HCT116 (cell line): ENCODE results near the gene ZNF521. TPM values are rescaled to one million over a fixed set of nuclear protein-coding genes. Genes with fewer than 3 reads are reported as not detected.

ENCODE experiments used
- ATAC-seq: fragments of 200-7000 bp; cut with Tn5 transposase; 2 replicates; pipeline ENCODE4 v1.9.1; 2020; ENCODE audit warnings: mild to moderate bottlenecking, moderate library complexity
- BruUV-seq: library from RNA; stranded (reverse); fragments of 400-500 nt; replicated peaks from 2 replicates; lab custom pipeline; 2021; lab: Mats Ljungman, UMichigan
- CTCF ChIA-PET: fragments of 300-600 bp; sonication (Branson Sonifier 250); formaldehyde crosslinking; loops from one replicate; lab custom pipeline; 2021; ENCODE audit warnings: antibody characterized with exemption; lab: Charles Lee
- POLR2A ChIA-PET: fragments of 300-600, 350-600 bp; sonication (Branson Sonifier 250); formaldehyde crosslinking; loops from one replicate; lab custom pipeline; 2021; ENCODE audit warnings: antibody characterized with exemption; lab: Charles Lee
- RAD21 ChIA-PET, 2 experiments: fragments of 300-600 bp; sonication (Branson Sonifier 250); formaldehyde crosslinking; loops; one replicate each; lab custom pipeline; 2023; ENCODE audit warnings: low total read pairs in 2 of 2; ENCODE audit not compliant: uncharacterized antibody in 2 of 2, unreplicated experiment in 2 of 2, low non-redundant PET in 1 of 2; lab: Charles Lee
- DNase-seq: peaks from one replicate; pipeline ENCODE4 v3.0.0-alpha.2; 2010; ENCODE audit warnings: low read depth, low spot score
- H2AFZ ChIP-seq: fragments of 200-600 bp; shearing (Covaris generic), sonication (generic); 2 replicates; pipeline ENCODE4 v1.6.1; 2017; ENCODE audit warnings: low read depth, mixed run types, mixed read lengths, antibody characterized with exemption, low read length; ENCODE audit not compliant: poor library complexity, severe bottlenecking
- H3K27ac ChIP-seq: 2 replicates; pipeline ENCODE4 v1.5.1; 2012; ENCODE audit warnings: low read depth, low read length
- H3K27me3 ChIP-seq: fragments of 200-600 bp; sonication (generic); 2 replicates; pipeline ENCODE4 v1.6.1; 2016; ENCODE audit warnings: mixed run types, low read length, mixed read lengths; ENCODE audit not compliant: insufficient read depth
- H3K36me3 ChIP-seq, 2 experiments: fragments of 200-500 bp in 1 of 2; fragments of 200-600 bp in 1 of 2; sonication (Bioruptor generic) in 1 of 2; sonication (generic) in 1 of 2; 2 replicates each; pipeline versions ENCODE4 v1.5.1 to v1.6.1; 2014 to 2016; ENCODE audit warnings: low read length in 2 of 2, inconsistent platforms in 1 of 2, mixed read lengths in 1 of 2, mixed run types in 1 of 2; ENCODE audit not compliant: insufficient read depth in 2 of 2, control insufficient read depth in 1 of 2
- H3K4me1 ChIP-seq, 2 experiments: fragments of 200-600 bp in 1 of 2; sonication (generic) in 1 of 2; 2 replicates each; pipeline versions ENCODE4 v1.5.1 to v1.6.1; 2012 to 2017; ENCODE audit warnings: low read length in 2 of 2, inconsistent platforms in 1 of 2, mild to moderate bottlenecking in 1 of 2, mixed read lengths in 1 of 2, mixed run types in 1 of 2, moderate library complexity in 1 of 2; ENCODE audit not compliant: insufficient read depth in 2 of 2, control insufficient read depth in 1 of 2
- H3K4me2 ChIP-seq: fragments of 200-600 bp; sonication (generic); 2 replicates; pipeline ENCODE4 v1.6.1; 2017; ENCODE audit warnings: mixed run types, low read length, mixed read lengths
- H3K4me3 ChIP-seq, 2 experiments: fragments of 200-600 bp in 1 of 2; sonication (generic) in 1 of 2; replicated peaks in 1 of 2; 2 replicates each; pipeline ENCODE4 v1.5.1; 2011 to 2016; ENCODE audit warnings: low read length in 2 of 2, control low read depth in 1 of 2, low read depth in 1 of 2, mild to moderate bottlenecking in 1 of 2, mixed read lengths in 1 of 2, mixed run types in 1 of 2
- H3K79me2 ChIP-seq: fragments of 200-600 bp; sonication (generic); 2 replicates; pipeline ENCODE4 v1.6.1; 2017; ENCODE audit warnings: mild to moderate bottlenecking, mixed run types, low read length, moderate library complexity, mixed read lengths; ENCODE audit not compliant: insufficient read depth
- H3K9ac ChIP-seq: fragments of 200-600 bp; sonication (generic); 2 replicates; pipeline ENCODE4 v1.6.1; 2016; ENCODE audit warnings: low read length, mixed read lengths
- H3K9me2 ChIP-seq: fragments of 200-600 bp; sonication (generic), shearing (Covaris generic); 2 replicates; pipeline ENCODE4 v1.6.1; 2017; ENCODE audit warnings: mixed run types, mild to moderate bottlenecking, moderate library complexity; ENCODE audit not compliant: insufficient read depth
- H3K9me3 ChIP-seq, 2 experiments: fragments of 200-500 bp in 1 of 2; fragments of 200-600 bp in 1 of 2; sonication (Bioruptor generic) in 1 of 2; sonication (generic) in 1 of 2; 2 replicates each; pipeline ENCODE4 v1.6.1; 2014 to 2017; ENCODE audit warnings: low read length in 2 of 2, mixed read lengths in 2 of 2, inconsistent platforms in 1 of 2, low read depth in 1 of 2, mild to moderate bottlenecking in 1 of 2, mixed run types in 1 of 2, moderate library complexity in 1 of 2; ENCODE audit not compliant: control insufficient read depth in 1 of 2, insufficient read depth in 1 of 2
- H4K20me1 ChIP-seq: fragments of 200-600 bp; sonication (generic), shearing (Covaris generic); 2 replicates; pipeline ENCODE4 v1.6.1; 2017; ENCODE audit warnings: mixed run types, mild to moderate bottlenecking, moderate library complexity; ENCODE audit not compliant: insufficient read depth
- ATF3 ChIP-seq: IDR thresholded peaks from 2 replicates; pipeline ENCODE4 v1.6.1; 2012
- CEBPB ChIP-seq: IDR thresholded peaks from 2 replicates; pipeline ENCODE4 v1.6.1; 2012; ENCODE audit warnings: low read depth
- CTCF ChIP-seq, 3 experiments: fragments of 200-600 bp in 1 of 3; sonication (generic) in 1 of 3; IDR thresholded peaks in 2 of 3; conservative IDR thresholded peaks in 1 of 3; 2 replicates each; pipeline ENCODE4 v1.5.1; 2012 to 2017; ENCODE audit warnings: low read depth in 2 of 3, low read length in 2 of 3, antibody characterized with exemption in 1 of 3, borderline replicate concordance in 1 of 3, control low read depth in 1 of 3, mild to moderate bottlenecking in 1 of 3, mixed read lengths in 1 of 3, mixed run types in 1 of 3, moderate library complexity in 1 of 3; ENCODE audit not compliant: insufficient read depth in 1 of 3
- EGR1 ChIP-seq: IDR thresholded peaks from 2 replicates; pipeline ENCODE4 v1.6.1; 2012; ENCODE audit warnings: low read depth
- ELF1 ChIP-seq: IDR thresholded peaks from 2 replicates; pipeline ENCODE4 v1.6.1; 2012; ENCODE audit warnings: low read depth, borderline replicate concordance
- EZH2 ChIP-seq: fragments of 200-600 bp; sonication (generic); IDR thresholded peaks from 2 replicates; pipeline ENCODE4 v1.6.1; 2017; ENCODE audit warnings: antibody characterized with exemption, mixed run types
- EZH2phosphoT487 ChIP-seq: fragments of 200-600 bp; IDR thresholded peaks from 2 replicates; pipeline ENCODE4 v1.6.1; 2018; ENCODE audit warnings: antibody characterized with exemption, borderline replicate concordance
- JUND ChIP-seq: IDR thresholded peaks from 2 replicates; pipeline ENCODE4 v1.6.1; 2012
- POLR2A ChIP-seq: IDR thresholded peaks from 2 replicates; pipeline ENCODE4 v1.7.0; 2011; ENCODE audit warnings: borderline replicate concordance; ENCODE audit not compliant: insufficient read depth, insufficient read length; ENCODE audit errors: extremely low read depth
- POLR2AphosphoS5 ChIP-seq: IDR thresholded peaks from 2 replicates; pipeline ENCODE4 v1.6.1; 2011; ENCODE audit warnings: mild to moderate bottlenecking, low read depth, low read length, moderate library complexity
- RAD21 ChIP-seq: IDR thresholded peaks from 2 replicates; pipeline ENCODE4 v1.6.1; 2012; ENCODE audit warnings: low read depth, mild to moderate bottlenecking
- SIN3A ChIP-seq: IDR thresholded peaks from 2 replicates; pipeline ENCODE4 v1.6.1; 2012; ENCODE audit warnings: low read depth
- SP1 ChIP-seq: IDR thresholded peaks from 2 replicates; pipeline ENCODE4 v1.6.1; 2012; ENCODE audit warnings: low read depth
- SRF ChIP-seq: IDR thresholded peaks from 2 replicates; pipeline ENCODE4 v1.6.1; 2012; ENCODE audit warnings: low read depth
- TCF7L2 ChIP-seq: IDR thresholded peaks from 2 replicates; pipeline ENCODE4 v1.7.0; 2011; ENCODE audit warnings: borderline replicate concordance, inconsistent platforms; ENCODE audit not compliant: insufficient read depth, insufficient read length; ENCODE audit errors: extremely low read depth
- YY1 ChIP-seq: IDR thresholded peaks from 2 replicates; pipeline ENCODE4 v1.6.1; 2011; ENCODE audit warnings: low read length, low read depth, moderate library complexity, mild to moderate bottlenecking; ENCODE audit not compliant: insufficient replicate concordance; ENCODE audit errors: extremely low read depth
- ZBTB33 ChIP-seq: IDR thresholded peaks from 2 replicates; pipeline ENCODE4 v1.6.1; 2011; ENCODE audit warnings: mild to moderate bottlenecking, low read length, moderate library complexity; ENCODE audit not compliant: insufficient replicate concordance; ENCODE audit errors: extremely low read depth
- ZFX ChIP-seq: fragments of 450-650 bp; IDR thresholded peaks from 2 replicates; pipeline ENCODE4 v1.6.1; 2017
- ZNF274 ChIP-seq: fragments of 200-500 bp; sonication (Bioruptor generic); IDR thresholded peaks from 2 replicates; pipeline ENCODE4 v1.6.1; 2014; ENCODE audit warnings: mild to moderate bottlenecking, low read depth, low read length, inconsistent platforms
- intact Hi-C: fragments of 100-400 bp; cut with micrococcal nuclease; formaldehyde crosslinking; loops from 2 replicates; pipeline ENCODE4 v1.10.0; 2022
- total RNA-seq: library from RNA; stranded (reverse); gene quantifications from one replicate; pipeline ENCODE4 v1.2.1, GENCODE V29; 2021; ENCODE audit not compliant: unreplicated experiment

The ZNF521 gene
- total RNA-seq, 1 experiment from 2014 or later = 0.10 TPM

- no peak overlapping the region for H3K9ac ChIP-seq
- H3K4me3 ChIP-seq = no peak overlapping the region
- no peak overlapping the region for H3K27ac ChIP-seq
- no peaks in the 10 kb centered on the region for H3K9me3 ChIP-seq
- TF ChIP-seq SIN3A = no peak
- TF ChIP-seq TCF7L2 = no peak
- no peak for TF ChIP-seq EGR1
- TF ChIP-seq ELF1 = no peak
- no peak for TF ChIP-seq CEBPB
- no peak for TF ChIP-seq JUND
- TF ChIP-seq ZFX = no peak
- no peak for TF ChIP-seq ZBTB33
- TF ChIP-seq ATF3 = no peak
- no peak for TF ChIP-seq SP1
- no peak for TF ChIP-seq YY1
- TF ChIP-seq RAD21 = no peak
- no peak for TF ChIP-seq SRF
- no peak for TF ChIP-seq POLR2AphosphoS5
- no peak for TF ChIP-seq CTCF (IDR thresholded peaks at IDR 0.05 in 2 of 3, conservative IDR thresholded peaks at IDR 0.05 in 1 of 3; ENCODE audit: borderline replicate concordance in 1 of 3, insufficient read depth in 1 of 3, low read depth in 2 of 3, low read length in 2 of 3)
- no peak for TF ChIP-seq ZNF274
- TF ChIP-seq EZH2 = no peak
- TF ChIP-seq POLR2A = no peak
- no peak for TF ChIP-seq EZH2phosphoT487
- intact Hi-C loops = no loop called here
- no peak overlapping the region for H2AFZ ChIP-seq
- ChIA-PET CTCF (no interaction called here), POLR2A (no interaction called here), RAD21 (no interaction called here)
- no peaks in the 10 kb centered on the region for H4K20me1 ChIP-seq
- H3K36me3 ChIP-seq = no peaks in the 10 kb centered on the region
- no TSS peak for BruUV-seq
- ATAC-seq (no peak), DNase-seq (no peak)
- H3K27me3 ChIP-seq = no peaks in the 10 kb centered on the region; the same call in none of the 2 replicates
- no peaks in the 10 kb centered on the region for H3K79me2 ChIP-seq
- no peak overlapping the region for H3K4me2 ChIP-seq
- H3K4me1 ChIP-seq = no peaks in the 10 kb centered on the region
- no peaks in the 10 kb centered on the region for H3K9me2 ChIP-seq
Measured at GRCh38 chr18:25103468-25104155, 248.4 kb downstream of the ZNF521 start.
